Endothelial cell of umbilical vein (primary cell): ENCODE data around the gene KAZN. TPM values are rescaled to one million over a fixed set of nuclear protein-coding genes. Genes with fewer than 3 reads are reported as not detected.

Experiments
- BruUV-seq: library from RNA; stranded (reverse); fragments of 400-500 nt; replicated peaks from 2 replicates; lab custom pipeline; 2021; lab: Mats Ljungman, UMichigan
- CTCF ChIA-PET: fragments of 300-600, 350-600 bp; sonication (Branson Sonifier 250); formaldehyde crosslinking; loops from one replicate; lab custom pipeline; 2021; ENCODE audit warnings: antibody characterized with exemption, inconsistent platforms; lab: Charles Lee
- POLR2A ChIA-PET: fragments of 300-600, 350-600 bp; sonication (Branson Sonifier 250); formaldehyde crosslinking; loops from one replicate; lab custom pipeline; 2021; ENCODE audit warnings: antibody characterized with exemption, inconsistent platforms; lab: Charles Lee
- DNase-seq: peaks from one replicate; pipeline ENCODE4 v3.0.0-alpha.2; 2011; ENCODE audit warnings: low read depth, low spot score
- FAIRE-seq: peaks from 2 replicates; lab custom pipeline; 2011; peaks lifted over from hg19 to GRCh38; lab: Jason Lieb, UNC
- H2AFZ ChIP-seq: 2 replicates; pipeline ENCODE4 v1.6.0; 2012; ENCODE audit warnings: low read depth, low read length, control low read depth, inconsistent platforms
- H3K27ac ChIP-seq: 2 replicates; pipeline ENCODE4 v1.5.1; 2011; ENCODE audit warnings: low read depth, mild to moderate bottlenecking, control low read depth, low read length, moderate library complexity; ENCODE audit not compliant: insufficient read depth
- H3K27me3 ChIP-seq, 2 experiments: 2 replicates each; pipeline versions ENCODE4 v1.6.0 to v1.6.1; 2011; ENCODE audit warnings: low read length in 2 of 2, mixed read lengths in 1 of 2; ENCODE audit not compliant: control insufficient read depth in 2 of 2, insufficient read depth in 2 of 2
- H3K36me3 ChIP-seq, 2 experiments: 2 replicates in 1 of 2; 3 replicates in 1 of 2; pipeline ENCODE4 v1.5.1; 2011; ENCODE audit warnings: low read length in 2 of 2, mild to moderate bottlenecking in 1 of 2, moderate library complexity in 1 of 2; ENCODE audit not compliant: control insufficient read depth in 2 of 2, insufficient read depth in 2 of 2; ENCODE audit errors: extremely low read depth in 1 of 2
- H3K4me1 ChIP-seq: 3 replicates; pipeline ENCODE4 v1.5.1; 2011; ENCODE audit warnings: mild to moderate bottlenecking, low read length; ENCODE audit not compliant: control insufficient read depth, insufficient read depth; ENCODE audit errors: extremely low read depth
- H3K4me2 ChIP-seq: 2 replicates; pipeline ENCODE4 v1.6.1; 2011; ENCODE audit warnings: low read length, control low read depth, mixed read lengths; ENCODE audit not compliant: insufficient read depth
- H3K4me3 ChIP-seq, 3 experiments: fragments of 200-600 bp in 1 of 3; sonication (generic), shearing (Covaris generic) in 1 of 3; replicated peaks in 1 of 3; 2 replicates each; pipeline ENCODE4 v1.5.1; 2011 to 2016; ENCODE audit warnings: control low read depth in 3 of 3, low read length in 3 of 3, mild to moderate bottlenecking in 2 of 3, inconsistent platforms in 1 of 3, low read depth in 1 of 3, moderate library complexity in 1 of 3; ENCODE audit not compliant: insufficient read depth in 1 of 3
- H3K79me2 ChIP-seq: 2 replicates; pipeline ENCODE4 v1.6.0; 2012; ENCODE audit warnings: low read length, inconsistent platforms; ENCODE audit not compliant: control insufficient read depth, insufficient read depth
- H3K9ac ChIP-seq: replicated peaks from 2 replicates; pipeline ENCODE3; 2011; ENCODE audit warnings: low read length, control low read depth; ENCODE audit not compliant: insufficient read depth; ENCODE audit errors: extremely low read depth
- H3K9me1 ChIP-seq: replicated peaks from 3 replicates; pipeline ENCODE4 v1.6.0; 2011; ENCODE audit warnings: mild to moderate bottlenecking, low read length; ENCODE audit not compliant: control insufficient read depth, insufficient read depth; ENCODE audit errors: extremely low read depth
- H3K9me3 ChIP-seq: replicated peaks from 2 replicates; pipeline ENCODE4 v1.5.1; 2012; ENCODE audit warnings: low read length, inconsistent platforms; ENCODE audit not compliant: control insufficient read depth, insufficient read depth
- H4K20me1 ChIP-seq: replicated peaks from 2 replicates; pipeline ENCODE3; 2011; ENCODE audit warnings: mild to moderate bottlenecking, low read length; ENCODE audit not compliant: control insufficient read depth, insufficient read depth; ENCODE audit errors: extremely low read depth
- EZH2 ChIP-seq: IDR thresholded peaks from 2 replicates; pipeline ENCODE4 v1.6.1; 2012; ENCODE audit warnings: borderline replicate concordance, low read depth, mild to moderate bottlenecking, moderate library complexity, low read length, inconsistent platforms; ENCODE audit not compliant: severe bottlenecking
- FOS ChIP-seq: IDR thresholded peaks from 2 replicates; pipeline ENCODE4 v1.6.1; 2011; ENCODE audit warnings: mild to moderate bottlenecking, low read length, moderate library complexity, borderline replicate concordance; ENCODE audit not compliant: insufficient read depth
- JUN ChIP-seq: IDR thresholded peaks from 2 replicates; pipeline ENCODE4 v1.6.1; 2011; ENCODE audit warnings: borderline replicate concordance, low read depth; ENCODE audit not compliant: insufficient read length, insufficient read depth
- MYC ChIP-seq: IDR thresholded peaks from one replicate; pipeline ENCODE4 v1.6.1; 2011; ENCODE audit warnings: mild to moderate bottlenecking, low read depth, low read length
- POLR2A ChIP-seq: IDR thresholded peaks from 2 replicates; pipeline ENCODE4 v1.6.1; 2012; ENCODE audit warnings: low read depth, mild to moderate bottlenecking, control low read depth, low read length
- POLR2AphosphoS5 ChIP-seq: IDR thresholded peaks from 2 replicates; pipeline ENCODE4 v1.6.1; 2012; ENCODE audit warnings: low read depth, mild to moderate bottlenecking, control low read depth, low read length, moderate library complexity; ENCODE audit not compliant: insufficient read depth
- dilution Hi-C: fragments of 300-500 bp; cut with MboI; formaldehyde crosslinking; loops from one replicate; pipeline ENCODE4 v1.15.0; 2019; ENCODE audit warnings: low sequenced_read_pairs; ENCODE audit not compliant: extremely low pct_ligation_motif_present
- intact Hi-C: fragments of 100-400 bp; cut with micrococcal nuclease; formaldehyde crosslinking; loops from one replicate; pipeline ENCODE4 v1.10.0; 2022
- polyA plus RNA-seq, 4 experiments: library from polyadenylated mRNA; depleted of rRNA in 3 of 4; stranded (reverse) in 3 of 4; unstranded in 1 of 4; fragments of >200 nt; gene quantifications; 2 replicates each; pipeline versions ENCODE4 v1.2.1 to v1.2.3, GENCODE V29; 2011 to 2012; ENCODE audit warnings: missing spikeins in 1 of 4
- total RNA-seq: library from RNA; stranded (reverse); gene quantifications from 2 replicates; pipeline ENCODE4 v1.2.3, GENCODE V29; 2021
- TF ChIP-seq, protein P1 (sequence below), 2 donors: IDR thresholded peaks; 1 replicate in 1 of 2; 2 replicates in 1 of 2; pipeline ENCODE4 v1.5.1; 2011; ENCODE audit warnings: low read length in 2 of 2, mild to moderate bottlenecking in 2 of 2, moderate library complexity in 2 of 2, control low read depth in 1 of 2, inconsistent platforms in 1 of 2, low read depth in 1 of 2; ENCODE audit not compliant: insufficient read depth in 1 of 2; ENCODE audit errors: extremely low read depth in 1 of 2
- TF ChIP-seq, protein P2 (sequence below): IDR thresholded peaks from 2 replicates; pipeline ENCODE4 v1.6.1; 2011; ENCODE audit not compliant: insufficient read depth, insufficient read length

The KAZN gene
- total and polyA plus RNA-seq, 2 donors (not counting 3 experiments of a cell fraction or from before 2014, with no cell fraction given) = 1.6 to 5.8 TPM

DNA sequence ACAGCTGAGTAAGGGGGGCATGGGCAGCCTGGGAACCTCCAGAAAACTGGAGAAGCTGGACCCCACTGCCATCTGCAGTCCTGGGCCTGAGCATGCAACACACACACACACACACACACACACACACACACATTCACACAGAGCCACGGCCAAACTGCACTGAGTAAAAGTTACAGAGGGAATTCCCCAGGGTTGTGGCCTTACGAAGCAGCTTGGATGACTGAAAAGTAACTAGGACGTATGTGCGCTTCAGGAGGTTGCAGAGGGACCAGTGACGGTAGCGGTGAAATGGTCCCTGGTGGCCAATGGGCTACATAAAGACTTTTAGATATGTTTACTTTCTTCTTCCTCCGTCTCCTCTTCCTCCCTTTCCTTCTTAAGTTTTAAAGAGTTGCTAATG, 322.6 kb downstream of the KAZN start:
- Histone ChIP-seq H3K4me2 (no peak overlapping the region), H3K27ac (no peak overlapping the region), H2AFZ (no peak overlapping the region), H3K9me1 (no peaks in the 10 kb centered on the region), H3K27me3 (peaks cover 8 to 10% of the 10 kb centered on the region in 2 experiments), H3K9ac (no peak overlapping the region), H3K9me3 (no peaks in the 10 kb centered on the region), H3K4me3 (no peak overlapping the region), H3K4me1 (peaks cover 5% of the 10 kb centered on the region), H3K36me3 (no peaks in the 10 kb centered on the region), H4K20me1 (no peaks in the 10 kb centered on the region), H3K79me2 (no peaks in the 10 kb centered on the region)
- no peak for DNase-seq
- TF ChIP-seq, protein P1, sequence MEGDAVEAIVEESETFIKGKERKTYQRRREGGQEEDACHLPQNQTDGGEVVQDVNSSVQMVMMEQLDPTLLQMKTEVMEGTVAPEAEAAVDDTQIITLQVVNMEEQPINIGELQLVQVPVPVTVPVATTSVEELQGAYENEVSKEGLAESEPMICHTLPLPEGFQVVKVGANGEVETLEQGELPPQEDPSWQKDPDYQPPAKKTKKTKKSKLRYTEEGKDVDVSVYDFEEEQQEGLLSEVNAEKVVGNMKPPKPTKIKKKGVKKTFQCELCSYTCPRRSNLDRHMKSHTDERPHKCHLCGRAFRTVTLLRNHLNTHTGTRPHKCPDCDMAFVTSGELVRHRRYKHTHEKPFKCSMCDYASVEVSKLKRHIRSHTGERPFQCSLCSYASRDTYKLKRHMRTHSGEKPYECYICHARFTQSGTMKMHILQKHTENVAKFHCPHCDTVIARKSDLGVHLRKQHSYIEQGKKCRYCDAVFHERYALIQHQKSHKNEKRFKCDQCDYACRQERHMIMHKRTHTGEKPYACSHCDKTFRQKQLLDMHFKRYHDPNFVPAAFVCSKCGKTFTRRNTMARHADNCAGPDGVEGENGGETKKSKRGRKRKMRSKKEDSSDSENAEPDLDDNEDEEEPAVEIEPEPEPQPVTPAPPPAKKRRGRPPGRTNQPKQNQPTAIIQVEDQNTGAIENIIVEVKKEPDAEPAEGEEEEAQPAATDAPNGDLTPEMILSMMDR (IDR thresholded peaks at IDR 0.05; ENCODE audit: extremely low read depth in 1 of 2, insufficient read depth in 1 of 2, low read depth in 1 of 2, low read length in 2 of 2) = no peak
- no peak for TF ChIP-seq POLR2A
- TF ChIP-seq EZH2 = no peak
- no peak for TF ChIP-seq POLR2AphosphoS5
- TF ChIP-seq FOS = no peak
- TF ChIP-seq, protein P2, sequence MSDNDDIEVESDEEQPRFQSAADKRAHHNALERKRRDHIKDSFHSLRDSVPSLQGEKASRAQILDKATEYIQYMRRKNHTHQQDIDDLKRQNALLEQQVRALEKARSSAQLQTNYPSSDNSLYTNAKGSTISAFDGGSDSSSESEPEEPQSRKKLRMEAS = no peak
- no peak for TF ChIP-seq JUN
- TF ChIP-seq MYC = no peak
- intact Hi-C loops (loop anchor here (5.0 kb wide), 1 partner anchor 144 kb away; no protein-coding TSS in a partner anchor), dilution Hi-C loops (no loop called here)
- no TSS peak for BruUV-seq
- no peak for FAIRE-seq
- CTCF ChIA-PET = interaction anchor here (1.2 to 1.4 kb wide), 2 partner anchors 125 to 135 kb away, joined by 3 read pairs; no protein-coding TSS in a partner anchor
- POLR2A ChIA-PET = no interaction called here
